Right lobe of liver (tissue), 6 donors: ENCODE data around the gene PRMT7. TPM values are rescaled to one million over a fixed set of nuclear protein-coding genes. Genes with fewer than 3 reads are reported as not detected.

Source experiments
- ATAC-seq, 4 donors: fragments of 200-7000 bp; cut with Tn5 transposase; one replicate each; pipeline ENCODE4 v1.9.1; 2020; ENCODE audit warnings: mild to moderate bottlenecking in 4 of 4, moderate library complexity in 4 of 4
- DNase-seq, 3 donors: peaks; one replicate each; pipeline ENCODE4 v3.0.0-alpha.2; 2020
- H3K27ac ChIP-seq, 3 donors: fragments of 200-600 bp; one replicate each; pipeline ENCODE4 v1.8.0; 2022
- H3K27me3 ChIP-seq, 2 donors: fragments of 200-600 bp; one replicate each; pipeline ENCODE4 v1.8.0; 2022
- H3K36me3 ChIP-seq, 4 donors: fragments of 200-600 bp; sonication (generic) in 1 of 4; one replicate each; pipeline versions ENCODE4 v1.5.1 to v1.8.0; 2017 to 2022; ENCODE audit warnings: control low read depth in 1 of 4
- H3K4me1 ChIP-seq, 4 donors: fragments of 200-600 bp; sonication (generic) in 1 of 4; one replicate each; pipeline versions ENCODE4 v1.5.1 to v1.8.0; 2017 to 2022; ENCODE audit warnings: control low read depth in 1 of 4
- H3K4me3 ChIP-seq, 3 donors: fragments of 200-600 bp; one replicate each; pipeline ENCODE4 v1.8.0; 2022
- H3K9me3 ChIP-seq, 4 donors: fragments of 200-600 bp; sonication (generic) in 1 of 4; one replicate each; pipeline versions ENCODE4 v1.5.1 to v1.8.0; 2017 to 2022; ENCODE audit warnings: control low read depth in 1 of 4
- CTCF ChIP-seq, 4 donors: fragments of 200-600 bp in 3 of 4; fragments of 450-650 bp in 1 of 4; IDR thresholded peaks; one replicate each; pipeline versions ENCODE4 v1.5.1 to v1.8.0; 2016 to 2022; ENCODE audit warnings: antibody characterized with exemption in 4 of 4, mild to moderate bottlenecking in 2 of 4
- POLR2A ChIP-seq: fragments of 450-650 bp; IDR thresholded peaks from one replicate; pipeline ENCODE4 v1.6.1; 2017; ENCODE audit warnings: antibody characterized with exemption, mild to moderate bottlenecking
- WGBS: methylation state at CpG from one replicate; pipeline ENCODE4 v1.1.6; 2018; ENCODE audit warnings: low coverage, low lambda C conversion rate; ENCODE audit not compliant: insufficient coverage; ENCODE audit errors: missing lambda C conversion rate; 5-methylcytosine and 5-hydroxymethylcytosine counted together
- intact Hi-C, 2 donors: fragments of 100-400 bp; cut with DNase I; formaldehyde crosslinking; loops; one replicate each; pipeline versions ENCODE4 v1.11.2 to v1.14.1; 2022
- total RNA-seq, 6 experiments: library from RNA; depleted of rRNA in 2 of 6; stranded (reverse); fragments of >200 nt in 2 of 6; fragmentation: NEBNext Ultra II Directional in 3 of 6; extraction: Animal tissue kit (Norgen Biotek cat#: 25700) in 3 of 6; gene quantifications; one replicate each; pipeline versions ENCODE4 v1.1.0 to v1.2.4, GENCODE V29; 2016 to 2023
- donor health status: DM: no; HTN: yes; CAD: no.
- donor health status: DM: no; HTN: no; CAD: no.
- donor health status: DM: no; HTN: no; CAD: no.
- donor health status: DM: no; HTN: yes; CAD: no.
- donor health status: DM: no; HTN: yes; CAD: no.

The PRMT7 gene
- total RNA-seq, 6 experiments from 2014 or later, result 13.1 to 28.3 (median 21.1) TPM

DNA sequence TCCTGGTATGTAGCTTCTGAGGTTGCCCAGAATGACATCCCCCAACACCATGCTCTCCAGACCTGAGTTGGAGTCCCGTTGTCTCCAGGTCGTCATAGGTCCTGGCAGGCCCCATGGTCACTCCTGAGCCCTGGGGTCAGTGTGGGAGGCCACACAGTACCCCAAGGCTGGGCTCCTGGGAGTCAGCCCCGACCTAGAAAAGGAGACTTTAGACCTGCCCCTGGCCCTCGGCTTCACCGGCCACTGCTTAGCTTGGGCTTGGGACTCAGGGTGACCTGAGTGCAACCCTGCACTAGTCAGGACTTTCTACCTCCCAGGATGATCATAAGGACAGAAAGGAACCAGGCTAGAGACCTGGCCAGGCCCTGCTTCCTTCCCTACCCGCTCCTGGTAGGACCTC is 65.8 kb downstream of the PRMT7 start:
- ATAC-seq (no peak), DNase-seq (no peak)
- Histone ChIP-seq H3K27me3 (no peaks in the 10 kb centered on the region), H3K4me3 (no peak overlapping the region), H3K4me1 (no peaks in the 10 kb centered on the region), H3K27ac (no peak overlapping the region), H3K36me3 (no peaks in the 10 kb centered on the region), H3K9me3 (no peaks in the 10 kb centered on the region)
- intact Hi-C loops, result no loop called here
- no peak for TF ChIP-seq POLR2A
- TF ChIP-seq CTCF (IDR thresholded peaks at IDR 0.05), result no peak
- 95% methylated on average over 3 of the region's 6 CpGs for WGBS

GRCh38 chr16:68377221-68377620 is 66.4 kb downstream of the PRMT7 start:
- no peak for TF ChIP-seq CTCF (IDR thresholded peaks at IDR 0.05)
- TF ChIP-seq POLR2A, result no peak
- WGBS, result 80% methylated on average over 1 of the region's 7 CpGs
- no peak overlapping the region for H3K27ac ChIP-seq
- H3K4me1 ChIP-seq, result no peaks in the 10 kb centered on the region
- intact Hi-C loops, result no loop called here
- no peaks in the 10 kb centered on the region for H3K36me3 ChIP-seq
- no peak for DNase-seq
- no peak overlapping the region for H3K4me3 ChIP-seq
- ATAC-seq, result no peak
- H3K27me3 ChIP-seq, result no peaks in the 10 kb centered on the region
- no peaks in the 10 kb centered on the region for H3K9me3 ChIP-seq

DNA sequence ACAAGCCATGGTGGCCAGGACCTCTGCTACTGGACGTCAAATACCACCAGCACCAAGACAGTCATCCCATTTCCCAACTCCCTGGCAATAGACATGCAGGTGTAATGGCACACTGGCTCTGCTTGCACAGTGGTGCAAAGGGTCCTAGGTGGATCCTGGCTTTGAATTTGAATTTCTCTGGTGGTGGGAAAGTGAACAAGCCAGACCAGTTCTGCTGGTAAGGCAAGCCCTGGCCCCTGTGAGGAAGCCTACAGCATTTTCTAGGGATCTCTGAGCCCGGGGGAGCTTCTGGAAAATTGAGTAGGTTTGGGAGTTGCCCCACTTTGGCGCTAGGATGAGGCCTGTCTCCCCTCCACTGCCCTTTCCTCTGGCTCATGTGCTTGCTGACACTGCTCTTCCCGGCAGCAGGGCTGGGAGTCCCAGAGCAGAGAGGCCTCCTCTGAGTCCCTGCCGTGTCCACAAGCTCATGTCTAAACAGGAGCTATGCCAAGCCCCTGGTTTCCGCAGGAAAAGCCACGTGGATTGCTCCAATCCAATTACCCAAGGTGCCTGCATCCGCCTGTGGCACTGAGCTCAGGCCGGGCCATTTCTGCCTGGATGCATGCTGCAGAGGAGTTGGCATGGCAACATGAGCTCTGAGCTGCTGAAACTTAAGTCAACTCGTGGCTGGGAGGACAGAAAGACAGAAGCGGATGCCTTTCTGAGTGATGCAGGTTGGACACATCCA is 67.0 kb downstream of the PRMT7 start:
- no peaks in the 10 kb centered on the region for H3K36me3 ChIP-seq
- no peaks in the 10 kb centered on the region for H3K9me3 ChIP-seq
- WGBS, result 80% methylated on average over 2 of the region's 11 CpGs
- H3K27me3 ChIP-seq, result no peaks in the 10 kb centered on the region
- no peak overlapping the region for H3K27ac ChIP-seq
- intact Hi-C loops, result no loop called here
- H3K4me3 ChIP-seq, result no peak overlapping the region
- ATAC-seq (no peak), DNase-seq (peak in 1 of 3 donors; percentile 37)
- no peaks in the 10 kb centered on the region for H3K4me1 ChIP-seq
- no peak for TF ChIP-seq CTCF (IDR thresholded peaks at IDR 0.05)
- no peak for TF ChIP-seq POLR2A

GRCh38 chr16:68378436-68379415 is 67.9 kb downstream of the PRMT7 start:
- ATAC-seq, result no peak
- H3K27me3 ChIP-seq, result no peaks in the 10 kb centered on the region
- no peaks in the 10 kb centered on the region for H3K4me1 ChIP-seq
- H3K27ac ChIP-seq, result no peak overlapping the region
- WGBS, result 83% methylated on average over 5 of the region's 13 CpGs
- H3K4me3 ChIP-seq, result no peak overlapping the region
- DNase-seq, result no peak
- H3K9me3 ChIP-seq, result no peaks in the 10 kb centered on the region
- H3K36me3 ChIP-seq, result no peaks in the 10 kb centered on the region
- TF ChIP-seq CTCF (IDR thresholded peaks at IDR 0.05) (no peak), POLR2A (no peak)
- intact Hi-C loops, result no loop called here
